GM12891 (cell line): ENCODE results near the gene BOD1. TPM values are rescaled to one million over a fixed set of nuclear protein-coding genes. Genes with fewer than 3 reads are reported as not detected.

Source experiments
- DNase-seq: peaks from one replicate; pipeline ENCODE4 v3.0.0; 2011; ENCODE audit warnings: low spot score; ENCODE audit not compliant: insufficient read length
- FAIRE-seq: peaks from 2 replicates; lab custom pipeline; 2011; peaks lifted over from hg19 to GRCh38; lab: Jason Lieb, UNC
- PAX5 ChIP-seq: IDR thresholded peaks from 2 replicates; pipeline ENCODE4 v1.6.1; 2011; ENCODE audit warnings: low read length, moderate library complexity, mild to moderate bottlenecking; ENCODE audit not compliant: insufficient read depth, severe bottlenecking
- POLR2A ChIP-seq: IDR thresholded peaks from 2 replicates; pipeline ENCODE4 v1.6.1; 2011; ENCODE audit warnings: low read depth, low read length, control low read depth
- POLR2AphosphoS5 ChIP-seq: IDR thresholded peaks from 2 replicates; pipeline ENCODE4 v1.6.1; 2011; ENCODE audit warnings: low read depth, low read length, control low read depth
- POU2F2 ChIP-seq: IDR thresholded peaks from 2 replicates; pipeline ENCODE4 v1.6.1; 2011; ENCODE audit warnings: low read depth, mild to moderate bottlenecking, control low read depth, low read length, moderate library complexity
- SPI1 ChIP-seq: IDR thresholded peaks from 2 replicates; pipeline ENCODE4 v1.6.1; 2011; ENCODE audit warnings: low read depth, low read length, control low read depth
- TAF1 ChIP-seq: IDR thresholded peaks from 2 replicates; pipeline ENCODE4 v1.6.1; 2011; ENCODE audit warnings: low read depth, low read length, control low read depth
- polyA plus RNA-seq: library from polyadenylated mRNA; unstranded; fragments of >200 nt; gene quantifications from one replicate; pipeline ENCODE4 v1.2.1, GENCODE V29; 2012; ENCODE audit warnings: low read depth, missing spikeins, inconsistent platforms; ENCODE audit not compliant: missing spikeins

Gene BOD1
- polyA plus RNA-seq: 17.8 TPM

DNA sequence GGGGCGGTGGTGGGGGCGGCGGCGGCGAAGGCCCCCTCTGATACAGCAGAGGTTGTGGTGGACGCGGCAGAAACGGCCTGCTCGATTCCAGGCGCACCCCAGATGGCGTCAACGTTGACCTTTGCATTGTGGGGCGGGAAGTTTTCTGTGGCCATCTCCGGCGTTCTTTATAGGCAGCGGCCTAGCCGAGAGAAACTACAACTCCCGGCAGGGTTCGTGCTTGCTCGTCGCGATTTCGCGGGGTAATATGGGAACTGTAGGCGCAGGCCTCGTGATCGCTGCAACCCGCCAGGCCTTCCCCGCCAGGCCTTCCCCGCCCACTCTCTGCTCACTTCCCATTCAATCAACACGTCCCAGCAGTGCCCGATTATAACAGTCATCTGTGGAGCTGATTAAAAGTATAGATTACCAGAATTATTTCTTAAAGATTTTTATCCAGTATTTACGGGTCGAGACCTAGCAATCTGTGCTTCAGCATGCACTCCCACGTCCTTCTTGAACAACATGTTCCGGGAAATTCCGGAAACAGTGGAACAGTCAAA lies at the start of gene BOD1:
TSS of gene BOD1 (minus strand) at position 74 of the 542 bp plus-strand sequence. CDS start 214 bp downstream, outside the sequence.
- DNase-seq (peak; percentile 79), FAIRE-seq (peak; percentile 96)
- TF ChIP-seq POLR2AphosphoS5: no peak
- TF ChIP-seq POU2F2: peak; percentile 80
- peak; percentile 41 for TF ChIP-seq PAX5
- peak; percentile 85 for TF ChIP-seq SPI1
- TF ChIP-seq POLR2A: no peak
- peak; percentile 51; the same call in 1 of the 2 replicates for TF ChIP-seq TAF1

GRCh38 chr5:173665326-173665725 lies 48.9 kb upstream of the BOD1 start:
- DNase-seq: no peak
- FAIRE-seq: no peak
- no peak for TF ChIP-seq PAX5
- no peak for TF ChIP-seq POLR2AphosphoS5
- TF ChIP-seq POU2F2: no peak
- no peak for TF ChIP-seq TAF1

GRCh38 chr5:173664154-173664526 lies 47.7 kb upstream of the BOD1 start:
- FAIRE-seq (no peak), DNase-seq (peak; percentile 43)
- TF ChIP-seq TAF1 (no peak), PAX5 (no peak), POU2F2 (no peak), POLR2AphosphoS5 (no peak), POLR2A (no peak), SPI1 (peak; percentile 36; the same call in 1 of the 2 replicates)

DNA sequence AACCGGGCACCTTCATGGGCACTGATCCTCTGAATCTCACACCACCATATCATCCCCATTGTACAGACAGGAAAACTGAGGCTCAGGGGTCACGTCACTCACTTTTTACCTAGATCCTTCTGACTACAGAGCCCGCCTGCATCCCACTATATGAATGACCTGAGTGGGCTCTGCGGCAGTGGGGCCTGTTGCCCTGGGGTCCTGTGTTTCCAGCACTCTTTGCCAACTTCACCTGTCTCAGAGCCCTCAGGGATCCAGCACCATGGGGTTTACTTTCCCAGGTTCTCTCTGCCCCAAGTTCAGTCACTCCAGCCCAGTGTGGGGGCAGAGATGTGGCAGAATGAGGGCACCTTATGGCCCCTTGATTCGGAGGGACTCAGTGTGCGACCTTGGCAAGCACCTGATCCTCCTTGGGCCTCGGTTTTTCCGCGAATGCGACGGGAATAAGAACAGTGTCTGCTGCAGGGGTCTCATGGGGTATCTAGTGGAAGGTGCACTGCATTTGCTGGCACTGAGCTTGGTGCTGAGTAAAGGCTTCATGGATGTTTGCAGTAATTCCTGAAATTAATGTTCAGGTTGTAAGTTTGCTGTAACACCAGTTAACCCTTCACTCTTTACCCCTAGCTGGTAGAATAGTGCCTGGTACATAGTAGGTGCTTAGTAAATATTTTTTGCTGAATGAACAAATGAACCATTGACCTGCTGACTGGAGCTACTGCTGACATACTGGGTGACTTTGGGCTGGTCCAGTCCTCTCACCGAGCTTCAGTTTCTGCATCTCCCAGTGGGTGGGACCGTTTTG lies 47.1 kb upstream of the BOD1 start:
- TF ChIP-seq SPI1: no peak
- no peak for TF ChIP-seq POLR2A
- TF ChIP-seq TAF1: no peak
- TF ChIP-seq POLR2AphosphoS5: no peak
- no peak for TF ChIP-seq POU2F2
- no peak for TF ChIP-seq PAX5
- FAIRE-seq (no peak), DNase-seq (no peak)

- FAIRE-seq (no peak), DNase-seq (no peak)
- TF ChIP-seq POU2F2 (no peak), TAF1 (no peak), POLR2A (no peak), PAX5 (no peak), POLR2AphosphoS5 (no peak)
Measured at GRCh38 chr5:173662581-173663351, 46.3 kb upstream of the BOD1 start.

DNA sequence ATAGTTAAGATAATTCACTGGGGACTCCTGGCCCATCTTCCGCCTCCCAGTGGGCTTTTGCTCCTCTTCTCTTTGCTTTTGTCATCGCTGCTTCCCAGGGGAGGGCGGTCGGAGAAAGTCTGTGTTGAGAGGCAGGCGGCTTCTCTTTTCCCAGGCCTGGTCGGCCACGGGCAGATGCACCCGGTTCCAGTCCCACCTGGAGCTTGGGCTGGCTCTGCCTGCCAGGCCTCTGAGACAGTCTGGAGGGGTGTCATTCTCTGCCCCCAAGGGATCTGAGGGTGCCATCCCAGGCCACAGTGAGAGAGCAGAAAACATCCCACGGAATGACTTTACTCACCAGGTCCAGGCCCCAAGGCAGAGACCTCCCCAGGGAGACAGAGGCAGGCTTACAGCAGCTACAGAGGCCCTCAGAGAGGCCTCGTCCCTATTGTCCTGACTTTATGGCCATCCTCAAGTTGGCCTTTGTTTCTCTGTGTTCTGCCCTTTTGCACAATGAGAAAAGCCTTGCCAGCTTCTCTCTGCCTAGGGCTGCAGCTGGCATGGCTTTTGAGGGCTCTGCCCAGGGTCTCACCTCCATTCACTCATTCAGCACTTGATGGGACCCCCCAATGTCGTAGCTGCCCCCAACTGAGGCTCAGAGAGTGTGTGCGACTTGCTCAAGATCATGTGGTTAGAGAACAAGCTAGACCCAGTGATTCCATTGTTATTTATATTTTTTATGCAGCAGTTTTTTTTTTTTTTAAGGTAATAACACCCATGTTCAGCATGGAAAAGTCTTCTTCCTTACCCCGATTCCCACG lies 44.2 kb upstream of the BOD1 start:
- DNase-seq (no peak), FAIRE-seq (no peak)
- TF ChIP-seq POLR2A (no peak), POU2F2 (no peak), SPI1 (no peak), TAF1 (no peak), POLR2AphosphoS5 (no peak), PAX5 (no peak)

GRCh38 chr5:173659423-173659822 lies 43.0 kb upstream of the BOD1 start:
- FAIRE-seq: no peak
- no peak for TF ChIP-seq POU2F2
- no peak for DNase-seq

DNA sequence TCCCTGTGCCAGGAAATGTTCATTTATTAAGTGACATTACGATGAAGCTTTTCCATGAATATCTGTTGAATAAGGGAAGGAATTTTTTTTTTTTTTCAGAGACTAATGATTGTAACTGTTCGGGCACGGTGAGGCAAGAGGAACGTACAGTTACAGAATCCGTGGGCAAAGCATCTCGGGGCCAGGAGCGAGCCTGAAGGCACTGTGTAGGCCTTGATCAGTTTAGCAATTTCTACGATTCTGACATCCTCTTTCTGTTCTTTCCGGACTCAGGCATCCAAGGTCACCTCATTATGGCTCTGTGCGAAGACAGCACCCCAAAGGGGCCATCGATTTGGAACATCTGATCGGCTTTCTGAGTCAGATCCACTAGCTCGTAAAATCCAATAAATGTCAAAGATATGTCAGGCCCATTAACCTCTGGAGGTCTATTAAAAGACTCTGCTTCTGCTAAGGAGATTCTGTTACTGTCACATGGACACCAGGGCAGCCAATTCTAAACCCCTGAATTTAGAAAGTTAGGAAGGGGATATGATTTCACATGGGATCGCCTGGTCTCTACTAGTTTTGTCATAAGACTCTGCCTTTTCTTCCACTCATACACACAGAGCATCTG lies 41.4 kb upstream of the BOD1 start:
- FAIRE-seq (no peak), DNase-seq (no peak)
- TF ChIP-seq POLR2AphosphoS5 (no peak), TAF1 (no peak), PAX5 (no peak), POLR2A (no peak), POU2F2 (no peak), SPI1 (no peak)

GRCh38 chr5:173655196-173655797 lies 38.8 kb upstream of the BOD1 start:
- no peak for TF ChIP-seq POLR2AphosphoS5
- no peak for DNase-seq
- FAIRE-seq: no peak
